Measurements from ENCODE around the gene NACA.

Gene NACA

DNA sequence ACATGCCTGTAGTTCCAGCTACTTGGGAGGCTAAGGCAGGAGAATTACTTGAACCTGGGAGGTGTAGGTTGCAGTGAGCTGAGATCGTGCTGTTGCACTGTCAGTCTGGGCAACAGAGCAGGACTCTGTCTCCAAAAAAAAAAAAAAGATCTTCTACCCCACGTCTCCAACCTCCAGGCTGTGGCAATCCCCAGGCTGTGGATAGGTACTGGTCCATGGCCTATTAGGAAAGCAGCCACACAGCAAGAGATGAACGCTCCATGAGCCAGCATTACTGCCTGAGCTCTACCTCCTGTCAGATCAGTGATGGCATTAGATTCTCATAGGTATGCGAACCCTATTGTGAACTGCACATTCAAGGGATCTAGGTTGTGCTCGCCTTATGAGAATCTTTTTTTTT lies 30.9 kb downstream of the NACA start:
- Histone ChIP-seq H3K4me3 (ENCODE audit: insufficient read depth, low read depth, low read length) (no peak overlapping the region), H3K27me3 (ENCODE audit: control insufficient read depth, insufficient read depth, low read length, poor library complexity, severe bottlenecking) (no peaks in the 10 kb centered on the region), H3K4me1 (ENCODE audit: control insufficient read depth, insufficient read depth, low read length) (peaks cover 4% of the 10 kb centered on the region), H3K36me3 (ENCODE audit: control insufficient read depth, insufficient read depth, low read length) (no peaks in the 10 kb centered on the region), H3K27ac (ENCODE audit: insufficient read depth, low read depth, low read length, poor library complexity, severe bottlenecking) (no peak overlapping the region), H3K9me3 (ENCODE audit: control insufficient read depth, low read length) (no peaks in the 10 kb centered on the region)
- 86 to 91% methylated on average over 5 of the region's 5 CpGs for WGBS, 2 experiments

DNA sequence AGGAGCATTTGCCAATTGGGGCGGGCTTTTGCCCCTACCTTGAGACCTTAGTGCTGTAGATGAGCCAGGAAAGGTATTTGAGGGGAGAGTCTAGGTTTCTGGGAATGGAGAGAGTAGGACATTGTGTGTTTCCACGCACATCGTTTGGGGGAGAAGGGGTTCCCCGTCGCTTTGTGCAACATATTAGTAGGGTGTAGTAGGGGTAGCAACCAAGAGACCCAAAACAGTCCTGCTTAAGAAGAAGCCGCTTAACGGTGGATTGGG lies 36.3 kb downstream of the NACA start:
- Histone ChIP-seq H3K4me1 (ENCODE audit: control insufficient read depth, insufficient read depth, low read length) (no peaks in the 10 kb centered on the region), H3K36me3 (ENCODE audit: control insufficient read depth, insufficient read depth, low read length) (peaks cover 3% of the 10 kb centered on the region), H3K27me3 (ENCODE audit: control insufficient read depth, insufficient read depth, low read length, poor library complexity, severe bottlenecking) (no peaks in the 10 kb centered on the region), H3K27ac (ENCODE audit: insufficient read depth, low read depth, low read length, poor library complexity, severe bottlenecking) (peak overlapping the region; percentile 99), H3K9me3 (ENCODE audit: control insufficient read depth, low read length) (no peaks in the 10 kb centered on the region), H3K4me3 (ENCODE audit: insufficient read depth, low read depth, low read length) (peak overlapping the region; percentile 94)
- WGBS, 2 experiments, result 3% methylated on average over 7 of the region's 7 CpGs

DNA sequence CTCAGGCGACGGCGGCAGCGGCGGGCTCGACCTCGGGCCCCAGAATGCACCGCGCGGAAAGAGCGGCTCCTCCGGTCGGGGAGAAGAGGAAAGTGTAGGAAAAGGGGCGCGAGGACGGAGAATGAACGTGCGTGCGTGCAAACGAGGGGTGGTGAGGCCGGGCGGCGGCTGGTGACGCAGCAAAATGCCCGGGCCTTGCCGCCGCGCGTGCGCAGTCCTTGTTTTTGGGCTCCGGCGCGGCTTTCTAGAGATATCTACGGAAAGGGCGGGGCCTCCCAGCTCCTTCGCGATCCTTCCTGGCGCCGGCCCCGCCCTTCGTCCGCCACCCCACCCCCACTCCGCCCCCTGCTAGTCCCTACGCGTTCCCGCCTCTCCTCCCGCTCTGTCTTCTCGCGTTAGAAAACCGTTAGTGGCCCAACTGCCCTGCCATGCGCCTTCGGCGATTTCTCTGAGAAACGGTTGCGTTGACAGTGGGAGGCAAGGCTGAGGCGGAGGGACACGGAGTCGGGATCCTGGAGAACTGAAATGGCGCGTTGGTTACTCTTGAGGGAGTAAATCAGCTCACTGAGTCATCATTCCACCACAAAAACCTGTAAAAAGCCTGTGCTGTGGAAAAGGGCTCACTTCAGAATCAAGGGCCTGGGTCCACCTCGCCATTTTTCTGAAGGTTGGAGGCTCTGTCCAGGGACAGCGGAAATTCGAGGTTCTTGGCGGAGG lies 36.8 kb downstream of the NACA start, which contains the start of gene PTGES3:
Gene PTGES3, minus strand, starts transcription at position 156 of the 717 bp plus-strand sequence. CDS start 285 bp downstream, outside the sequence.
- Histone ChIP-seq H3K4me1 (ENCODE audit: control insufficient read depth, insufficient read depth, low read length) (no peaks in the 10 kb centered on the region), H3K27me3 (ENCODE audit: control insufficient read depth, insufficient read depth, low read length, poor library complexity, severe bottlenecking) (no peaks in the 10 kb centered on the region), H3K4me3 (ENCODE audit: insufficient read depth, low read depth, low read length) (peak within 1 kb of the TSS; percentile 94), H3K27ac (ENCODE audit: insufficient read depth, low read depth, low read length, poor library complexity, severe bottlenecking) (peak within 1 kb of the TSS; percentile 99), H3K9me3 (ENCODE audit: control insufficient read depth, low read length) (no peaks in the 10 kb centered on the region), H3K36me3 (ENCODE audit: control insufficient read depth, insufficient read depth, low read length) (peaks cover 3% of the 10 kb centered on the region)
- 0 to 1% methylated on average over 64 of the region's 64 CpGs for WGBS, 2 experiments

- peak overlapping the region; percentile 94 for H3K4me3 ChIP-seq (ENCODE audit: insufficient read depth, low read depth, low read length)
- H3K27ac ChIP-seq (ENCODE audit: insufficient read depth, low read depth, low read length, poor library complexity, severe bottlenecking), result peak overlapping the region; percentile 99
- H3K9me3 ChIP-seq (ENCODE audit: control insufficient read depth, low read length), result no peaks in the 10 kb centered on the region
- 0% methylated on average over 62 of the region's 62 CpGs for WGBS, 2 experiments
- no peaks in the 10 kb centered on the region for H3K4me1 ChIP-seq (ENCODE audit: control insufficient read depth, insufficient read depth, low read length)
- peaks cover 3% of the 10 kb centered on the region for H3K36me3 ChIP-seq (ENCODE audit: control insufficient read depth, insufficient read depth, low read length)
- no peaks in the 10 kb centered on the region for H3K27me3 ChIP-seq (ENCODE audit: control insufficient read depth, insufficient read depth, low read length, poor library complexity, severe bottlenecking)
Observed at GRCh38 chr12:56687223-56688128, 37.6 kb downstream of the NACA start.

DNA sequence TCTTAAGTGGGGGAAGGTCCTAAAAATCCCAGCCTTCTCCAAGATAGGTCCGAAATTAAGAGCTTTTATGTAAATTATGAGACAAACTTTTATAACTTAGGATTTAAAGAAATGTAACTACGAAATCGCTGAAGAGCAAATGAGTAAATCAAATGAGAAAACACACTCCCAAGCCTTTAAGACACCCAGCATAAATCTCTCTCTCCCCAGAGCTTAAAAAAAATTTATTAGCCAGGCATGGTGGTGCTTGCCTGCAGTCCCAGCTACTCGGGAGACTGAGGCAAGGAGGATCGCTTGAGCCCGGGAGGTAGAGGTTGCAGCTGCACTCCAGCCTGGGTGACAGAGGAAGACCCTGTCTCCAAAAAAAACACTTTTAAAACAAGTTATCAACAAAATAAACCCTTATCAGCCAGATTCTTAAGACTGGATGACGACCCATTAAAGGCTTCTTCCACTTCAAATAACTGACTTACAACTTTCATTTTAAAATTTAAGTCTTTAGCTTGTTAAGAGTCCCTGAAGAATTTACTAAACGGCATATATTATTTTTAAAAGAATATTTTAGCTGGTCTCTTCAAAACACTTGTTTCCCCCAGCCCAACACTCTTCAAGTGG lies 40.2 kb downstream of the NACA start:
- Histone ChIP-seq H3K27ac (ENCODE audit: insufficient read depth, low read depth, low read length, poor library complexity, severe bottlenecking) (no peak overlapping the region), H3K36me3 (ENCODE audit: control insufficient read depth, insufficient read depth, low read length) (peaks cover 13% of the 10 kb centered on the region)

GRCh38 chr12:56682323-56682722 lies 42.8 kb downstream of the NACA start:
- peaks cover 13% of the 10 kb centered on the region for H3K36me3 ChIP-seq (ENCODE audit: control insufficient read depth, insufficient read depth, low read length)
- no peaks in the 10 kb centered on the region for H3K27me3 ChIP-seq (ENCODE audit: control insufficient read depth, insufficient read depth, low read length, poor library complexity, severe bottlenecking)
- H3K9me3 ChIP-seq (ENCODE audit: control insufficient read depth, low read length), result no peaks in the 10 kb centered on the region
- no peak overlapping the region for H3K27ac ChIP-seq (ENCODE audit: insufficient read depth, low read depth, low read length, poor library complexity, severe bottlenecking)
- no peak overlapping the region for H3K4me3 ChIP-seq (ENCODE audit: insufficient read depth, low read depth, low read length)
- 94 to 96% methylated on average over 6 of the region's 6 CpGs for WGBS, 2 experiments
- H3K4me1 ChIP-seq (ENCODE audit: control insufficient read depth, insufficient read depth, low read length), result no peaks in the 10 kb centered on the region

More for the DNA sequence above, 40.2 kb downstream of the NACA start:
- Histone ChIP-seq H3K4me1 (ENCODE audit: control insufficient read depth, insufficient read depth, low read length) (no peaks in the 10 kb centered on the region), H3K27me3 (ENCODE audit: control insufficient read depth, insufficient read depth, low read length, poor library complexity, severe bottlenecking) (no peaks in the 10 kb centered on the region), H3K9me3 (ENCODE audit: control insufficient read depth, low read length) (no peaks in the 10 kb centered on the region), H3K4me3 (ENCODE audit: insufficient read depth, low read depth, low read length) (no peak overlapping the region)
- WGBS, 2 experiments, result 78 to 89% methylated on average over 6 to 8 of the region's 8 CpGs

GRCh38 chr12:56679883-56680575 lies 45.1 kb downstream of the NACA start:
- H3K4me3 ChIP-seq (ENCODE audit: insufficient read depth, low read depth, low read length), result no peak overlapping the region
- H3K4me1 ChIP-seq (ENCODE audit: control insufficient read depth, insufficient read depth, low read length), result no peaks in the 10 kb centered on the region
- peaks cover 13% of the 10 kb centered on the region for H3K36me3 ChIP-seq (ENCODE audit: control insufficient read depth, insufficient read depth, low read length)
- 92 to 94% methylated on average over 13 of the region's 13 CpGs for WGBS, 2 experiments
- H3K9me3 ChIP-seq (ENCODE audit: control insufficient read depth, low read length), result no peaks in the 10 kb centered on the region
- H3K27me3 ChIP-seq (ENCODE audit: control insufficient read depth, insufficient read depth, low read length, poor library complexity, severe bottlenecking), result no peaks in the 10 kb centered on the region
- H3K27ac ChIP-seq (ENCODE audit: insufficient read depth, low read depth, low read length, poor library complexity, severe bottlenecking), result no peak overlapping the region

DNA sequence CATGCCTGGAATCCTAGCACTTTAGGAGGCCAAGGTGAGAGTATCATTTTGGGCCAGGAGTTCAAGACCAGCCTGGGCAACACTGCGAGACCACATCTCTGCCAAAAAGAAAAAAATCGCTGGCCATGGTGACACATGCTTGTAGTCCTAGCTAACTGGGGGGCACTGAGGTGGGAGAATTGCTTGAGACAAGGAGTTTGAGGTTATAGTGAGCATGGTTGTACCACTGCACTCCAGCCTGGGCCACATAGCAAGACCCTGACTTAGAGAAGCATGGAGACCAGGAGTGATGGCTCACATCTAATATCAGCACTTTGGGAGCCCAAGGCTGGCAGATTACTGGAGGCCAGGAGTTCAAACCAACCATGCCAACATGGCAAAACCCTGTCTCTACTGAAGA lies 46.2 kb downstream of the NACA start:
- H3K9me3 ChIP-seq (ENCODE audit: control insufficient read depth, low read length), result no peaks in the 10 kb centered on the region
- no peak overlapping the region for H3K27ac ChIP-seq (ENCODE audit: insufficient read depth, low read depth, low read length, poor library complexity, severe bottlenecking)
- H3K36me3 ChIP-seq (ENCODE audit: control insufficient read depth, insufficient read depth, low read length), result peaks cover 10% of the 10 kb centered on the region

DNA sequence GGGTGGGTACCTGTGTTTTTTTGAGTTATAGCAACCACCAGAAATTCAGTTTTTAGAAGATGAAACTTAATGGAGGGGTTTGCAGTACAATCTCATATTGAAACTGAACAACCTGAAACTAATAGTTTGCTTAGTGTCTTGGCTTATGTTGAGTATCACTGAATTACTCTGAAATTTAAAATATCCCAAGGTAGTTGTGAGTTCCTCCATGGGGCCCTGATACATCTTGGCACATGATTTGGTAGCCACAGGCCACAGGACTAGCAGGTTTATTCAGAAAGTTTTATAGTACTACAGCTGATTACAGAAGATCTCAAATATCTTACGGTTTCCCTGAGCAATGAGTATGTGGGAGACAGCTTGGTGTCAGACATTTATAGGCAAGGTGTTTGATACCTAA lies 47.4 kb downstream of the NACA start:
- H3K9me3 ChIP-seq (ENCODE audit: control insufficient read depth, low read length), result no peaks in the 10 kb centered on the region
- 100% methylated on average over 1 of the region's 1 CpG for WGBS, 2 experiments
- no peak overlapping the region for H3K4me3 ChIP-seq (ENCODE audit: insufficient read depth, low read depth, low read length)
- H3K36me3 ChIP-seq (ENCODE audit: control insufficient read depth, insufficient read depth, low read length), result peaks cover 10% of the 10 kb centered on the region
- no peaks in the 10 kb centered on the region for H3K4me1 ChIP-seq (ENCODE audit: control insufficient read depth, insufficient read depth, low read length)
- H3K27me3 ChIP-seq (ENCODE audit: control insufficient read depth, insufficient read depth, low read length, poor library complexity, severe bottlenecking), result no peaks in the 10 kb centered on the region
- H3K27ac ChIP-seq (ENCODE audit: insufficient read depth, low read depth, low read length, poor library complexity, severe bottlenecking), result no peak overlapping the region

More for the DNA sequence above, 46.2 kb downstream of the NACA start:
- WGBS, 2 experiments, result 95 to 98% methylated on average over 2 of the region's 2 CpGs
- Histone ChIP-seq H3K4me3 (ENCODE audit: insufficient read depth, low read depth, low read length) (no peak overlapping the region), H3K4me1 (ENCODE audit: control insufficient read depth, insufficient read depth, low read length) (no peaks in the 10 kb centered on the region), H3K27me3 (ENCODE audit: control insufficient read depth, insufficient read depth, low read length, poor library complexity, severe bottlenecking) (no peaks in the 10 kb centered on the region)

All from ectodermal cell (in vitro differentiated cells).